Measurements from ENCODE around the gene NR1H3.

DNA sequence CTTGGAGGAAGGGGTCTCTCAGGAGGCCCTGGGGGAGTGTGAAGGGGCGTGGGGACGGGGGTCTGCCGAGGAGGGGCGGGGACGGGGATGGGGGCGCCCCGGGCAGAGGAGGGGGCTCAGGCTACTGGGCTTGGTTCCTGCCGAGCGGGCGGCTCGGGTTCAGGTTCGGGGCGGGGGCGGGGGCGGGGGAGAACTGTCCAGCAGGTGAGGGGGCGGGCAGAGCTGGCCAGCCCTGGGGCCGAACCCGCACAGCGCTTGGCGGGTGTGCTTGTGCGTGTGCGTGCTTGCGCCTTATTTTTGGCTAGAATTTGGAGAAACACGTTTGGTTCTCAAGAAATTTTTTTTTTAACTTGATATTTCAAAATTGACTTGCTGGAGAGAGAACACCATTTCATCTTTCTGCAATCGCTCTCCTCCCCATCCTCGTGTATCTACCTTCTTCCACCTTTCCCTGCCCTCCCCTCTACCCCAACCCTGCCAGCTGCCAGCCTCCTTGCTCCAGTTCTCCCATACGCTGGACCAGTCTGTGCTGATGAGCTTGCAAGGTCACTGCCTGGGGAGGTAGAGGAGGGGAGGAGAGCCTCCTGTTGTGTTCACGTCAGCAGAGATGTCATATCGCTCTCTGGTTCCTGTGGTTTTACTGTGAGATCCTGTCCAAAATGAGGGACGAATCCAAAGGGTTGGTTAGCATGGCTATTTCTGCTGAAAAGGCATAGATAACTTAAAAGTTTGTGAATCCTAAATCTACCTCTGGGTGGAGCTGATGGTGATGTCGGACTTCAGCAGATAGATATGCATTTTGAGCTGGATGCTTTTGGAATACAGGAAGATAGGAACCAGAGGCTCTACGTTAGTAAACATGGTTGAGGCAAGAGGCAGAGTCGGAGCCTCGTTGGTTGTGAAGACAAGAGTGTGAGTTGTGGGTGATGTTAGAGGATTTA is 12.8 kb downstream of the NR1H3 start:
- TF ChIP-seq, protein P1, sequence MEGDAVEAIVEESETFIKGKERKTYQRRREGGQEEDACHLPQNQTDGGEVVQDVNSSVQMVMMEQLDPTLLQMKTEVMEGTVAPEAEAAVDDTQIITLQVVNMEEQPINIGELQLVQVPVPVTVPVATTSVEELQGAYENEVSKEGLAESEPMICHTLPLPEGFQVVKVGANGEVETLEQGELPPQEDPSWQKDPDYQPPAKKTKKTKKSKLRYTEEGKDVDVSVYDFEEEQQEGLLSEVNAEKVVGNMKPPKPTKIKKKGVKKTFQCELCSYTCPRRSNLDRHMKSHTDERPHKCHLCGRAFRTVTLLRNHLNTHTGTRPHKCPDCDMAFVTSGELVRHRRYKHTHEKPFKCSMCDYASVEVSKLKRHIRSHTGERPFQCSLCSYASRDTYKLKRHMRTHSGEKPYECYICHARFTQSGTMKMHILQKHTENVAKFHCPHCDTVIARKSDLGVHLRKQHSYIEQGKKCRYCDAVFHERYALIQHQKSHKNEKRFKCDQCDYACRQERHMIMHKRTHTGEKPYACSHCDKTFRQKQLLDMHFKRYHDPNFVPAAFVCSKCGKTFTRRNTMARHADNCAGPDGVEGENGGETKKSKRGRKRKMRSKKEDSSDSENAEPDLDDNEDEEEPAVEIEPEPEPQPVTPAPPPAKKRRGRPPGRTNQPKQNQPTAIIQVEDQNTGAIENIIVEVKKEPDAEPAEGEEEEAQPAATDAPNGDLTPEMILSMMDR (IDR thresholded peaks at IDR 0.05; ENCODE audit: insufficient read depth, low read length, poor library complexity, severe bottlenecking) = peak; percentile 13
- TF ChIP-seq EZH2phosphoT487 (conservative IDR thresholded peaks at IDR 0.05; ENCODE audit: low read length) = no peak

Data from SU-DHL-6 (cell line).